GM12878 (cell line): Measurements from ENCODE around the gene CHAF1A. TPM values are rescaled to one million over a fixed set of nuclear protein-coding genes. Genes with fewer than 3 reads are reported as not detected.

ENCODE experiments used
- ATAC-seq: fragments of 200-7000 bp; cut with Tn5 transposase; 3 replicates; pipeline ENCODE4 v1.9.1; 2020; ENCODE audit warnings: mild to moderate bottlenecking, moderate library complexity
- BruUV-seq: library from RNA; stranded (reverse); fragments of 400-500 nt; replicated peaks from 2 replicates; lab custom pipeline; 2021; lab: Mats Ljungman, UMichigan
- CTCF ChIA-PET: fragments of 300-600 bp; sonication (Branson Sonifier 250); formaldehyde crosslinking; extraction: SDS; loops from one replicate; lab custom pipeline; 2021; ENCODE audit warnings: inconsistent platforms; lab: Yijun Ruan, JAX
- POLR2A ChIA-PET: fragments of 350-600 bp; formaldehyde crosslinking; extraction: SDS; loops from one replicate; lab custom pipeline; 2021; ENCODE audit warnings: inconsistent platforms; lab: Charles Lee
- RAD21 ChIA-PET: fragments of 300-600 bp; sonication (Branson Sonifier 250); formaldehyde crosslinking; loops from one replicate; lab custom pipeline; 2023; ENCODE audit warnings: antibody characterized with exemption; ENCODE audit not compliant: unreplicated experiment; lab: Charles Lee
- SMC1A ChIA-PET: fragments of 300-600 bp; sonication (Branson Sonifier 250); formaldehyde crosslinking; loops from one replicate; lab custom pipeline; 2023; ENCODE audit not compliant: unreplicated experiment, uncharacterized antibody; lab: Charles Lee
- DNase-seq: peaks from one replicate; pipeline ENCODE4 v3.0.0-alpha.2; 2011; ENCODE audit warnings: low read depth, low spot score
- FAIRE-seq: peaks from 3 replicates; lab custom pipeline; 2011; peaks lifted over from hg19 to GRCh38; lab: Jason Lieb, UNC
- H2AFZ ChIP-seq: 2 replicates; pipeline ENCODE4 v1.6.0; 2011; ENCODE audit warnings: low read depth, low read length, control low read depth; ENCODE audit not compliant: control insufficient read depth
- H3K27ac ChIP-seq: 2 replicates; pipeline ENCODE4 v1.5.1; 2011; ENCODE audit warnings: control low read depth; ENCODE audit not compliant: control insufficient read depth, insufficient read depth
- H3K27me3 ChIP-seq, 2 experiments: replicated peaks in 1 of 2; 2 replicates each; pipeline versions ENCODE4 v1.6.0 to v1.6.1; 2011; ENCODE audit warnings: low read length in 1 of 2; ENCODE audit not compliant: control insufficient read depth in 2 of 2, insufficient read depth in 2 of 2
- H3K36me3 ChIP-seq, 2 experiments: 2 replicates each; pipeline ENCODE4 v1.5.1; 2011; ENCODE audit warnings: low read length in 1 of 2; ENCODE audit not compliant: control insufficient read depth in 2 of 2, insufficient read depth in 2 of 2
- H3K4me1 ChIP-seq: 2 replicates; pipeline ENCODE4 v1.6.1; 2011; ENCODE audit warnings: mild to moderate bottlenecking, low read length, moderate library complexity, mixed read lengths; ENCODE audit not compliant: control insufficient read depth, insufficient read depth
- H3K4me2 ChIP-seq: 2 replicates; pipeline ENCODE4 v1.6.0; 2011; ENCODE audit warnings: control low read depth; ENCODE audit not compliant: control insufficient read depth, insufficient read depth
- H3K4me3 ChIP-seq: fragments of 200-600 bp; sonication (generic); 2 replicates; pipeline ENCODE4 v1.5.1; 2016
- H3K79me2 ChIP-seq: 2 replicates; pipeline ENCODE4 v1.6.0; 2011; ENCODE audit warnings: low read length; ENCODE audit not compliant: control insufficient read depth, insufficient read depth
- H3K9ac ChIP-seq: 2 replicates; pipeline ENCODE4 v1.8.0; 2011; ENCODE audit warnings: low read length, control low read depth, mixed read lengths; ENCODE audit not compliant: control insufficient read depth, insufficient read depth
- H3K9me3 ChIP-seq: replicated peaks from 3 replicates; pipeline ENCODE4 v1.5.1; 2011; ENCODE audit warnings: mild to moderate bottlenecking, low read length; ENCODE audit not compliant: control insufficient read depth, insufficient read depth
- H4K20me1 ChIP-seq: 2 replicates; pipeline ENCODE4 v1.6.0; 2011; ENCODE audit not compliant: control insufficient read depth, insufficient read depth
- ETV6 ChIP-seq, 2 experiments: fragments of 450-650 bp in 1 of 2; IDR thresholded peaks in 1 of 2; conservative IDR thresholded peaks in 1 of 2; 2 replicates each; pipeline ENCODE4 v1.6.1; 2014; ENCODE audit warnings: antibody characterized with exemption in 1 of 2, borderline replicate concordance in 1 of 2, low read depth in 1 of 2, mild to moderate bottlenecking in 1 of 2, moderate library complexity in 1 of 2
- KAT2A ChIP-seq: conservative IDR thresholded peaks from 2 replicates; pipeline ENCODE4 v1.6.1; 2011; ENCODE audit warnings: low read depth, low read length; ENCODE audit not compliant: control insufficient read depth
- NRF1 ChIP-seq: conservative IDR thresholded peaks from 2 replicates; pipeline ENCODE4 v1.6.1; 2011; ENCODE audit warnings: mild to moderate bottlenecking, low read depth, low read length, improper control_type of control experiment
- SIX5 ChIP-seq: IDR thresholded peaks from 2 replicates; pipeline ENCODE4 v1.6.1; 2011; ENCODE audit warnings: mild to moderate bottlenecking, low read depth, low read length, moderate library complexity; ENCODE audit not compliant: severe bottlenecking
- SKIL ChIP-seq: fragments of 450-650 bp; IDR thresholded peaks from 2 replicates; pipeline ENCODE4 v1.6.1; 2017; ENCODE audit warnings: mild to moderate bottlenecking, low read depth, inconsistent platforms; ENCODE audit not compliant: poor library complexity, severe bottlenecking
- STAT1 ChIP-seq: fragments of 450-650 bp; conservative IDR thresholded peaks from 2 replicates; pipeline ENCODE4 v1.6.1; 2014; ENCODE audit warnings: antibody characterized with exemption, mild to moderate bottlenecking
- TCF12 ChIP-seq: IDR thresholded peaks from 2 replicates; pipeline ENCODE4 v1.6.1; 2011; ENCODE audit warnings: low read depth, mild to moderate bottlenecking, low read length
- WGBS: methylation state at CpG from one replicate; pipeline ENCODE4 v1.1.6; 2016; ENCODE audit warnings: low lambda C conversion rate; ENCODE audit not compliant: insufficient replicate concordance, insufficient coverage; ENCODE audit errors: missing lambda C conversion rate; 5-methylcytosine and 5-hydroxymethylcytosine counted together
- in situ Hi-C: fragments of 300-500 bp; cut with MboI; formaldehyde crosslinking; loops from 9 replicates; pipeline ENCODE4 v1.14.3; 2018; ENCODE audit warnings: mixed read lengths
- intact Hi-C: fragments of 100-400 bp; cut with micrococcal nuclease; formaldehyde crosslinking; loops from one replicate; pipeline ENCODE4 v1.14.2; 2022; ENCODE audit not compliant: unreplicated experiment
- polyA plus RNA-seq, 11 experiments: library from polyadenylated mRNA; depleted of rRNA in 4 of 11; unstranded in 6 of 11; stranded (reverse) in 5 of 11; fragments of >200 nt; fragmentation: Nextera tagmentation in 4 of 11; fragmentation: Illumina TruSeq in 1 of 11; extraction: Ambion mirVana in 4 of 11; extraction: Trizol in 1 of 11; gene quantifications; 1 replicate in 1 of 11; 2 replicates in 10 of 11; pipeline versions ENCODE4 v1.2.1 to v1.2.3, GENCODE V29; 2011 to 2016; ENCODE audit warnings: inconsistent platforms in 2 of 11, missing spikeins in 2 of 11, low read depth in 1 of 11
- total RNA-seq, 4 experiments: library from RNA; depleted of rRNA in 3 of 4; stranded (reverse); fragments of >200 nt in 3 of 4; fragmentation: Illumina TruSeq in 1 of 4; extraction: Trizol in 1 of 4; gene quantifications; 2 replicates each; pipeline versions ENCODE4 v1.2.1 to v1.2.3, GENCODE V29; 2013 to 2021

CHAF1A gene
- total and polyA plus RNA-seq, 10 of the 15 experiments (the other 5 are each of a cell fraction or from before 2014, with no cell fraction given): 1.3 to 69.1 (median 34.2) TPM

GRCh38 chr19:4477034-4477801, 74.8 kb downstream of the CHAF1A start:
- POLR2A ChIA-PET: no interaction called here
- Histone ChIP-seq H3K9me3 (no peaks in the 10 kb centered on the region), H4K20me1 (no peaks in the 10 kb centered on the region), H2AFZ (no peak overlapping the region), H3K9ac (no peak overlapping the region), H3K4me1 (0 out of 2 replicates have a peak, but pooled peaks cover 2% of the 10 kb centered on the region), H3K4me2 (no peak overlapping the region), H3K27ac (no peak overlapping the region), H3K79me2 (peaks cover 25% of the 10 kb centered on the region), H3K27me3 (no peaks in the 10 kb centered on the region), H3K4me3 (no peak overlapping the region), H3K36me3 (peaks cover 2 to 9% of the 10 kb centered on the region in 2 experiments; a peak in 3 of 4 replicates)
- TF ChIP-seq SIX5: no peak
- TF ChIP-seq STAT1: no peak
- TF ChIP-seq KAT2A: no peak
- TF ChIP-seq SKIL: no peak
- TF ChIP-seq TCF12: no peak
- no peak for TF ChIP-seq ETV6 (conservative IDR thresholded peaks at IDR 0.05 in 1 of 2, IDR thresholded peaks at IDR 0.05 in 1 of 2; ENCODE audit: borderline replicate concordance in 1 of 2, low read depth in 1 of 2)
- TF ChIP-seq NRF1: no peak
- RAD21 ChIA-PET: interaction anchor here (0.6 kb wide), 1 partner anchor 12 kb away, joined by 3 read pairs; no protein-coding TSS in a partner anchor
- SMC1A ChIA-PET: no interaction called here
- intact Hi-C loops: no loop called here
- TSS peak; percentile 50 for BruUV-seq
- DNase-seq: no peak
- in situ Hi-C loops: no loop called here
- no peak for FAIRE-seq
- CTCF ChIA-PET: interaction anchor here (1.0 kb wide), 1 partner anchor 159 kb away, joined by 3 read pairs; no protein-coding TSS in a partner anchor
- 90% methylated on average over 16 of the region's 16 CpGs for WGBS
- ATAC-seq: no peak
